Measurements from ENCODE around the gene SMARCC2. TPM values are rescaled to one million over a fixed set of nuclear protein-coding genes. Genes with fewer than 3 reads are reported as not detected.

The SMARCC2 gene
- total RNA-seq, 2 donors from 2014 or later: 60.4 to 101 TPM

GRCh38 chr12:56116267-56117081 lies 72.8 kb downstream of the SMARCC2 start, which contains the start of gene RPL41:
Gene RPL41, plus strand, starts transcription at chr12:56116633.
- peaks cover 5 to 9% of the 10 kb centered on the region in 2 donors for H3K36me3 ChIP-seq
- peak; percentile 96 for DNase-seq (ENCODE audit: low spot score)
- TF ChIP-seq CTCF (IDR thresholded peaks at IDR 0.05): peak in 2 of 4 experiments; percentile 26 to 45
- peak; percentile 98 for TF ChIP-seq POLR2AphosphoS5 (IDR thresholded peaks at IDR 0.05)
- peak; percentile 92 for TF ChIP-seq POLR2A (IDR thresholded peaks at IDR 0.05)
- H3K27ac ChIP-seq: peak within 1 kb of the TSS; percentile 93 to 97
- peaks cover 8% of the 10 kb centered on the region for H3K4me1 ChIP-seq (replicated peaks)
- H3K27me3 ChIP-seq (replicated peaks; ENCODE audit: insufficient read depth): no peaks in the 10 kb centered on the region
- intact Hi-C loops (cut with DNase I): loop anchor here (5.0 kb wide), 1 partner anchor 41 kb away; the partner anchor contains the start of gene MYL6
- peak within 1 kb of the TSS; percentile 61 for H3K4me3 ChIP-seq
- no peaks in the 10 kb centered on the region for H3K9me3 ChIP-seq
- WGBS: under 1% methylated on average over 34 of the region's 34 CpGs

GRCh38 chr12:56115329-56115728 lies 74.0 kb downstream of the SMARCC2 start:
- Histone ChIP-seq H3K9me3 (no peaks in the 10 kb centered on the region), H3K36me3 (peaks cover 9 to 16% of the 10 kb centered on the region in 2 donors)
- no peak for DNase-seq (ENCODE audit: low spot score)

DNA sequence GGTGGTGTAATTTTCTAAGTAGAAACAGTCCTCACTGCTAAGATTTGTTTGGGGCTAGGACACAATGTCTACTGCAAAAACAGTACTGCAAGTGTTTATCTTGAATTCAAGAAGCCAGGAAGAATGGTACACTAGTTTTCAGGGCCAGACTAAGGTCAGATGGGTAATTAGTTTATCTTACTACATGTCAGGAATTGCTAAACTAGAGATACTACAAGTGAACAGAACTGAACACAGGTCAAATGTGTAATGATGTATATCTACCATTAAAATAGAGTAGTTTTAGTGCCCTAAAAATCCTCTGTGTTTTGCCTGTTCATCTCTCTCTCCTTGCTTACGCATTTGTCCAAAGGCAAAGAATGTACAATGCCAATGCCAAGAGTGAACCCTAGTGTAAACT lies 75.2 kb downstream of the SMARCC2 start:
- TF ChIP-seq POLR2A (IDR thresholded peaks at IDR 0.05) (no peak), POLR2AphosphoS5 (IDR thresholded peaks at IDR 0.05) (no peak), CTCF (IDR thresholded peaks at IDR 0.05) (no peak)
- peaks cover 3% of the 10 kb centered on the region for H3K4me1 ChIP-seq (replicated peaks)
- DNase-seq (ENCODE audit: low spot score): no peak
- H3K36me3 ChIP-seq: peaks cover 16 to 17% of the 10 kb centered on the region in 2 donors
- no peak overlapping the region for H3K4me3 ChIP-seq
- intact Hi-C loops (cut with DNase I): no loop called here
- no peaks in the 10 kb centered on the region for H3K9me3 ChIP-seq
- 89% methylated on average over 1 of the region's 1 CpG for WGBS
- H3K27me3 ChIP-seq (replicated peaks; ENCODE audit: insufficient read depth): no peaks in the 10 kb centered on the region
- H3K27ac ChIP-seq: no peak overlapping the region

More at GRCh38 chr12:56115329-56115728, 74.0 kb downstream of the SMARCC2 start:
- intact Hi-C loops (cut with DNase I): loop anchor here (5.0 kb wide), 1 partner anchor 42 kb away; the partner anchor contains the start of gene MYL6
- Histone ChIP-seq H3K27ac (peak overlapping the region; percentile 93 to 97), H3K4me1 (replicated peaks) (peaks cover 8% of the 10 kb centered on the region), H3K27me3 (replicated peaks; ENCODE audit: insufficient read depth) (no peaks in the 10 kb centered on the region), H3K4me3 (peak overlapping the region; percentile 61)
- WGBS: 36% methylated on average over 10 of the region's 10 CpGs
- TF ChIP-seq POLR2A (IDR thresholded peaks at IDR 0.05) (no peak), POLR2AphosphoS5 (IDR thresholded peaks at IDR 0.05) (no peak), CTCF (IDR thresholded peaks at IDR 0.05) (no peak)

Other genes with a start within 250 kb of the SMARCC2 start
- 1 to 10 TPM in 1 of 2 donors, under 1 TPM in 1; 0.18 to 8.6 TPM for gene PMEL, start 223.4 kb downstream of the SMARCC2 start, total RNA-seq
- gene CDK2, start 222.7 kb downstream of the SMARCC2 start, total RNA-seq: 10 to 100 TPM; 24.3 to 28.2 TPM
- 100 to 1,000 TPM in 1 of 2 donors, 10 to 100 TPM in 1; 82.5 to 191 TPM for gene RAB5B, start 215.4 kb downstream of the SMARCC2 start, total RNA-seq
- gene SUOX, start 192.2 kb downstream of the SMARCC2 start, total RNA-seq: 10 to 100 TPM; 23.6 to 49.6 TPM
- gene IKZF4, start 168.4 kb downstream of the SMARCC2 start, total RNA-seq: 1 to 10 TPM; 2.2 to 6.2 TPM
- 1,000 to 10,000 TPM in 1 of 2 donors, 100 to 1,000 TPM in 1; 284 to 1,659 TPM for gene RPS26, start 147.6 kb downstream of the SMARCC2 start, total RNA-seq
- 100 to 1,000 TPM in 1 of 2 donors, 10 to 100 TPM in 1; 77.3 to 117 TPM for gene ERBB3, start 109.3 kb downstream of the SMARCC2 start, total RNA-seq
- 10 to 100 TPM; 75.0 to 93.3 TPM for gene PA2G4, start 84.9 kb downstream of the SMARCC2 start, total RNA-seq
- 1,000 to 10,000 TPM; 2,549 to 4,385 TPM for gene RPL41, start 72.8 kb downstream of the SMARCC2 start, total RNA-seq
- gene ZC3H10, start 71.2 kb downstream of the SMARCC2 start, total RNA-seq: 1 to 10 TPM; 4.6 to 9.1 TPM
- gene ESYT1, start 61.2 kb downstream of the SMARCC2 start, total RNA-seq: 100 to 1,000 TPM in 1 of 2 donors, 10 to 100 TPM in 1; 66.8 to 167 TPM
- gene MYL6B, start 36.9 kb downstream of the SMARCC2 start, total RNA-seq: 100 to 1,000 TPM in 1 of 2 donors, 10 to 100 TPM in 1; 66.4 to 203 TPM
- 1,000 to 10,000 TPM; 1,587 to 1,792 TPM for gene MYL6, start 31.1 kb downstream of the SMARCC2 start, total RNA-seq
- gene RNF41, start 32.4 kb upstream of the SMARCC2 start, total RNA-seq: 10 to 100 TPM; 74.4 to 90.4 TPM
- gene NABP2, start 34.9 kb upstream of the SMARCC2 start, total RNA-seq: 10 to 100 TPM; 21.4 to 33.2 TPM
- gene SLC39A5, start 40.6 kb upstream of the SMARCC2 start, total RNA-seq: not detected
- gene ANKRD52, start 68.9 kb upstream of the SMARCC2 start, total RNA-seq: 10 to 100 TPM; 18.5 to 29.0 TPM
- 10 to 100 TPM; 15.9 to 17.6 TPM for gene COQ10A, start 77.5 kb upstream of the SMARCC2 start, total RNA-seq
- 100 to 1,000 TPM; 106 to 110 TPM for gene CS, start 110.8 kb upstream of the SMARCC2 start, total RNA-seq
- 100 to 1,000 TPM in 1 of 2 donors, 10 to 100 TPM in 1; 97.7 to 101 TPM for gene CNPY2, start 126.5 kb upstream of the SMARCC2 start, total RNA-seq
- gene PAN2, start 144.5 kb upstream of the SMARCC2 start, total RNA-seq: 10 to 100 TPM; 31.8 to 60.8 TPM
- gene IL23A, start 149.4 kb upstream of the SMARCC2 start, total RNA-seq: not detected
- 100 to 1,000 TPM in 1 of 2 donors, 10 to 100 TPM in 1; 99.8 to 128 TPM for gene STAT2, start 170.6 kb upstream of the SMARCC2 start, total RNA-seq
- 1 to 10 TPM in 1 of 2 donors, under 1 TPM in 1; 0.62 to 1.1 TPM for gene APOF, start 173.4 kb upstream of the SMARCC2 start, total RNA-seq

All from prostate gland (tissue), 2 donors.